ENCODE measurements around the gene NTN5.

The NTN5 gene

GRCh38 chr19:48716562-48717291 lies 43.9 kb upstream of the NTN5 start:
- DNase-seq (ENCODE audit: low read depth) = no peak
- in situ Hi-C loops (cut with HindIII; ENCODE audit: low sequenced_read_pairs) = no loop called here
- no peak for TF ChIP-seq CTCF (IDR thresholded peaks at IDR 0.05; ENCODE audit: low read depth, low read length, missing control alignments)
- H3K4me3 ChIP-seq (ENCODE audit: low read depth, low read length) = peak overlapping the region; percentile 21

- in situ Hi-C loops (cut with HindIII; ENCODE audit: low sequenced_read_pairs) = no loop called here
- TF ChIP-seq CTCF (IDR thresholded peaks at IDR 0.05; ENCODE audit: low read depth, low read length, missing control alignments) = no peak
- no peak for DNase-seq (ENCODE audit: low read depth)
- H3K4me3 ChIP-seq (ENCODE audit: low read depth, low read length) = no peak overlapping the region
These were observed 42.9 kb upstream of the NTN5 start for GRCh38 chr19:48715681-48716171.

GRCh38 chr19:48714759-48715675 lies 42.2 kb upstream of the NTN5 start:
- H3K4me3 ChIP-seq (ENCODE audit: low read depth, low read length) = peak overlapping the region; percentile 58
- in situ Hi-C loops (cut with HindIII; ENCODE audit: low sequenced_read_pairs) = no loop called here
- no peak for TF ChIP-seq CTCF (IDR thresholded peaks at IDR 0.05; ENCODE audit: low read depth, low read length, missing control alignments)
- no peak for DNase-seq (ENCODE audit: low read depth)

- in situ Hi-C loops (cut with HindIII; ENCODE audit: low sequenced_read_pairs) = no loop called here
- H3K4me3 ChIP-seq (ENCODE audit: low read depth, low read length) = peak overlapping the region; percentile 85
- DNase-seq (ENCODE audit: low read depth) = peak; percentile 97
These were observed 41.3 kb upstream of the NTN5 start for GRCh38 chr19:48713864-48714755.

GRCh38 chr19:48713041-48713863 lies 40.4 kb upstream of the NTN5 start:
- in situ Hi-C loops (cut with HindIII; ENCODE audit: low sequenced_read_pairs) = no loop called here
- no peak for DNase-seq (ENCODE audit: low read depth)
- H3K4me3 ChIP-seq (ENCODE audit: low read depth, low read length) = peak overlapping the region; percentile 85
- peak; percentile 51 for TF ChIP-seq CTCF (IDR thresholded peaks at IDR 0.05; ENCODE audit: low read depth, low read length, missing control alignments)

More at GRCh38 chr19:48713864-48714755, 41.3 kb upstream of the NTN5 start:
- no peak for TF ChIP-seq CTCF (IDR thresholded peaks at IDR 0.05; ENCODE audit: low read depth, low read length, missing control alignments)

All from astrocyte of the cerebellum (primary cell).